Endothelial cell of umbilical vein (primary cell): Measurements from ENCODE around the gene SLC9A2. TPM values are rescaled to one million over a fixed set of nuclear protein-coding genes. Genes with fewer than 3 reads are reported as not detected.

ENCODE experiments used
- BruUV-seq: library from RNA; stranded (reverse); fragments of 400-500 nt; replicated peaks from 2 replicates; lab custom pipeline; 2021; lab: Mats Ljungman, UMichigan
- CTCF ChIA-PET: fragments of 300-600, 350-600 bp; sonication (Branson Sonifier 250); formaldehyde crosslinking; loops from one replicate; lab custom pipeline; 2021; ENCODE audit warnings: antibody characterized with exemption, inconsistent platforms; lab: Charles Lee
- POLR2A ChIA-PET: fragments of 300-600, 350-600 bp; sonication (Branson Sonifier 250); formaldehyde crosslinking; loops from one replicate; lab custom pipeline; 2021; ENCODE audit warnings: antibody characterized with exemption, inconsistent platforms; lab: Charles Lee
- DNase-seq: peaks from one replicate; pipeline ENCODE4 v3.0.0-alpha.2; 2011; ENCODE audit warnings: low read depth, low spot score
- FAIRE-seq: peaks from 2 replicates; lab custom pipeline; 2011; peaks lifted over from hg19 to GRCh38; lab: Jason Lieb, UNC
- H2AFZ ChIP-seq: 2 replicates; pipeline ENCODE4 v1.6.0; 2012; ENCODE audit warnings: low read depth, low read length, control low read depth, inconsistent platforms
- H3K27ac ChIP-seq: 2 replicates; pipeline ENCODE4 v1.5.1; 2011; ENCODE audit warnings: low read depth, mild to moderate bottlenecking, control low read depth, low read length, moderate library complexity; ENCODE audit not compliant: insufficient read depth
- H3K27me3 ChIP-seq, 2 experiments: 2 replicates each; pipeline versions ENCODE4 v1.6.0 to v1.6.1; 2011; ENCODE audit warnings: low read length in 2 of 2, mixed read lengths in 1 of 2; ENCODE audit not compliant: control insufficient read depth in 2 of 2, insufficient read depth in 2 of 2
- H3K36me3 ChIP-seq, 2 experiments: 2 replicates in 1 of 2; 3 replicates in 1 of 2; pipeline ENCODE4 v1.5.1; 2011; ENCODE audit warnings: low read length in 2 of 2, mild to moderate bottlenecking in 1 of 2, moderate library complexity in 1 of 2; ENCODE audit not compliant: control insufficient read depth in 2 of 2, insufficient read depth in 2 of 2; ENCODE audit errors: extremely low read depth in 1 of 2
- H3K4me1 ChIP-seq: 3 replicates; pipeline ENCODE4 v1.5.1; 2011; ENCODE audit warnings: mild to moderate bottlenecking, low read length; ENCODE audit not compliant: control insufficient read depth, insufficient read depth; ENCODE audit errors: extremely low read depth
- H3K4me2 ChIP-seq: 2 replicates; pipeline ENCODE4 v1.6.1; 2011; ENCODE audit warnings: low read length, control low read depth, mixed read lengths; ENCODE audit not compliant: insufficient read depth
- H3K4me3 ChIP-seq, 3 experiments: fragments of 200-600 bp in 1 of 3; sonication (generic), shearing (Covaris generic) in 1 of 3; replicated peaks in 1 of 3; 2 replicates each; pipeline ENCODE4 v1.5.1; 2011 to 2016; ENCODE audit warnings: control low read depth in 3 of 3, low read length in 3 of 3, mild to moderate bottlenecking in 2 of 3, inconsistent platforms in 1 of 3, low read depth in 1 of 3, moderate library complexity in 1 of 3; ENCODE audit not compliant: insufficient read depth in 1 of 3
- H3K79me2 ChIP-seq: 2 replicates; pipeline ENCODE4 v1.6.0; 2012; ENCODE audit warnings: low read length, inconsistent platforms; ENCODE audit not compliant: control insufficient read depth, insufficient read depth
- H3K9ac ChIP-seq: replicated peaks from 2 replicates; pipeline ENCODE3; 2011; ENCODE audit warnings: low read length, control low read depth; ENCODE audit not compliant: insufficient read depth; ENCODE audit errors: extremely low read depth
- H3K9me1 ChIP-seq: replicated peaks from 3 replicates; pipeline ENCODE4 v1.6.0; 2011; ENCODE audit warnings: mild to moderate bottlenecking, low read length; ENCODE audit not compliant: control insufficient read depth, insufficient read depth; ENCODE audit errors: extremely low read depth
- H3K9me3 ChIP-seq: replicated peaks from 2 replicates; pipeline ENCODE4 v1.5.1; 2012; ENCODE audit warnings: low read length, inconsistent platforms; ENCODE audit not compliant: control insufficient read depth, insufficient read depth
- H4K20me1 ChIP-seq: replicated peaks from 2 replicates; pipeline ENCODE3; 2011; ENCODE audit warnings: mild to moderate bottlenecking, low read length; ENCODE audit not compliant: control insufficient read depth, insufficient read depth; ENCODE audit errors: extremely low read depth
- EZH2 ChIP-seq: IDR thresholded peaks from 2 replicates; pipeline ENCODE4 v1.6.1; 2012; ENCODE audit warnings: borderline replicate concordance, low read depth, mild to moderate bottlenecking, moderate library complexity, low read length, inconsistent platforms; ENCODE audit not compliant: severe bottlenecking
- FOS ChIP-seq: IDR thresholded peaks from 2 replicates; pipeline ENCODE4 v1.6.1; 2011; ENCODE audit warnings: mild to moderate bottlenecking, low read length, moderate library complexity, borderline replicate concordance; ENCODE audit not compliant: insufficient read depth
- GATA2 ChIP-seq: IDR thresholded peaks from 2 replicates; pipeline ENCODE4 v1.7.0; 2011; ENCODE audit warnings: low read depth, mild to moderate bottlenecking, moderate library complexity, mixed read lengths, low read length; ENCODE audit not compliant: insufficient read length, insufficient read depth
- JUN ChIP-seq: IDR thresholded peaks from 2 replicates; pipeline ENCODE4 v1.6.1; 2011; ENCODE audit warnings: borderline replicate concordance, low read depth; ENCODE audit not compliant: insufficient read length, insufficient read depth
- MYC ChIP-seq: IDR thresholded peaks from one replicate; pipeline ENCODE4 v1.6.1; 2011; ENCODE audit warnings: mild to moderate bottlenecking, low read depth, low read length
- POLR2A ChIP-seq: IDR thresholded peaks from 2 replicates; pipeline ENCODE4 v1.6.1; 2012; ENCODE audit warnings: low read depth, mild to moderate bottlenecking, control low read depth, low read length
- POLR2AphosphoS5 ChIP-seq: IDR thresholded peaks from 2 replicates; pipeline ENCODE4 v1.6.1; 2012; ENCODE audit warnings: low read depth, mild to moderate bottlenecking, control low read depth, low read length, moderate library complexity; ENCODE audit not compliant: insufficient read depth
- dilution Hi-C: fragments of 300-500 bp; cut with MboI; formaldehyde crosslinking; loops from one replicate; pipeline ENCODE4 v1.15.0; 2019; ENCODE audit warnings: low sequenced_read_pairs; ENCODE audit not compliant: extremely low pct_ligation_motif_present
- intact Hi-C: fragments of 100-400 bp; cut with micrococcal nuclease; formaldehyde crosslinking; loops from one replicate; pipeline ENCODE4 v1.10.0; 2022
- polyA plus RNA-seq, 4 experiments: library from polyadenylated mRNA; depleted of rRNA in 3 of 4; stranded (reverse) in 3 of 4; unstranded in 1 of 4; fragments of >200 nt; gene quantifications; 2 replicates each; pipeline versions ENCODE4 v1.2.1 to v1.2.3, GENCODE V29; 2011 to 2012; ENCODE audit warnings: missing spikeins in 1 of 4
- total RNA-seq: library from RNA; stranded (reverse); gene quantifications from 2 replicates; pipeline ENCODE4 v1.2.3, GENCODE V29; 2021
- TF ChIP-seq, protein P1 (sequence below): IDR thresholded peaks from 2 replicates; pipeline ENCODE4 v1.6.1; 2011; ENCODE audit not compliant: insufficient read depth, insufficient read length
- TF ChIP-seq, protein P2 (sequence below), 2 donors: IDR thresholded peaks; 1 replicate in 1 of 2; 2 replicates in 1 of 2; pipeline ENCODE4 v1.5.1; 2011; ENCODE audit warnings: low read length in 2 of 2, mild to moderate bottlenecking in 2 of 2, moderate library complexity in 2 of 2, control low read depth in 1 of 2, inconsistent platforms in 1 of 2, low read depth in 1 of 2; ENCODE audit not compliant: insufficient read depth in 1 of 2; ENCODE audit errors: extremely low read depth in 1 of 2

SLC9A2 gene
- total and polyA plus RNA-seq, 2 donors (not counting 3 experiments of a cell fraction or from before 2014, with no cell fraction given), result 0.03 TPM; not detected in 1

DNA sequence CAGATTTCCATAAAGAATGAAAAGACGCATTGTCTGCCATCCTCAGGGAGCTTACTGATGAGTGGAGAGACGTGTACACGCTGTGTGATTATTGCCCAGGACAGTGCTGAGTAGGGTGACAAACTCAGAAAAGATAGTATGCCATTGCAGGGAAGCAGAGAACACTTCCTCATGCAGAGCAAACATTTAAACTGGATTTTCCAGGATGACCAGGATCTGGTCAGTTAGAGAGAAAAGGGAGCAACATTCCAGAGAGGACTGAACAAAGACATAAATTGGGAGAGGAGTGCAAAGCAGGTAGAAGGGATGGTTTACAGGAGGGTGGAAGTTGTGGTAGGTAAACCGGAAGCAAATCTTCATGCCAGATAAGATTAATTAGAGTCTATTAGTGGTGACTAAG lies 2.3 kb downstream of the SLC9A2 start:
- no peak overlapping the region for H2AFZ ChIP-seq
- no peak overlapping the region for H3K4me3 ChIP-seq
- dilution Hi-C loops, result no loop called here
- no peaks in the 10 kb centered on the region for H3K9me3 ChIP-seq
- intact Hi-C loops, result no loop called here
- H3K4me1 ChIP-seq, result peaks cover 2% of the 10 kb centered on the region
- TF ChIP-seq POLR2AphosphoS5, result no peak
- TF ChIP-seq FOS, result no peak
- TF ChIP-seq, protein P1, sequence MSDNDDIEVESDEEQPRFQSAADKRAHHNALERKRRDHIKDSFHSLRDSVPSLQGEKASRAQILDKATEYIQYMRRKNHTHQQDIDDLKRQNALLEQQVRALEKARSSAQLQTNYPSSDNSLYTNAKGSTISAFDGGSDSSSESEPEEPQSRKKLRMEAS, result no peak
- TF ChIP-seq GATA2, result no peak
- no peak for TF ChIP-seq EZH2
- no peak for TF ChIP-seq JUN
- no peak for TF ChIP-seq MYC
- TF ChIP-seq, protein P2, sequence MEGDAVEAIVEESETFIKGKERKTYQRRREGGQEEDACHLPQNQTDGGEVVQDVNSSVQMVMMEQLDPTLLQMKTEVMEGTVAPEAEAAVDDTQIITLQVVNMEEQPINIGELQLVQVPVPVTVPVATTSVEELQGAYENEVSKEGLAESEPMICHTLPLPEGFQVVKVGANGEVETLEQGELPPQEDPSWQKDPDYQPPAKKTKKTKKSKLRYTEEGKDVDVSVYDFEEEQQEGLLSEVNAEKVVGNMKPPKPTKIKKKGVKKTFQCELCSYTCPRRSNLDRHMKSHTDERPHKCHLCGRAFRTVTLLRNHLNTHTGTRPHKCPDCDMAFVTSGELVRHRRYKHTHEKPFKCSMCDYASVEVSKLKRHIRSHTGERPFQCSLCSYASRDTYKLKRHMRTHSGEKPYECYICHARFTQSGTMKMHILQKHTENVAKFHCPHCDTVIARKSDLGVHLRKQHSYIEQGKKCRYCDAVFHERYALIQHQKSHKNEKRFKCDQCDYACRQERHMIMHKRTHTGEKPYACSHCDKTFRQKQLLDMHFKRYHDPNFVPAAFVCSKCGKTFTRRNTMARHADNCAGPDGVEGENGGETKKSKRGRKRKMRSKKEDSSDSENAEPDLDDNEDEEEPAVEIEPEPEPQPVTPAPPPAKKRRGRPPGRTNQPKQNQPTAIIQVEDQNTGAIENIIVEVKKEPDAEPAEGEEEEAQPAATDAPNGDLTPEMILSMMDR (IDR thresholded peaks at IDR 0.05; ENCODE audit: extremely low read depth in 1 of 2, insufficient read depth in 1 of 2, low read depth in 1 of 2, low read length in 2 of 2), result no peak
- no peak for TF ChIP-seq POLR2A
- POLR2A ChIA-PET, result no interaction called here
- DNase-seq, result no peak
- H3K9me1 ChIP-seq, result no peaks in the 10 kb centered on the region
- H3K79me2 ChIP-seq, result no peaks in the 10 kb centered on the region
- no peak overlapping the region for H3K4me2 ChIP-seq
- no peak overlapping the region for H3K27ac ChIP-seq
- peaks cover 40 to 50% of the 10 kb centered on the region in 2 experiments for H3K27me3 ChIP-seq
- H3K36me3 ChIP-seq, result no peaks in the 10 kb centered on the region
- no peaks in the 10 kb centered on the region for H4K20me1 ChIP-seq
- FAIRE-seq, result no peak
- CTCF ChIA-PET, result no interaction called here
- BruUV-seq, result no TSS peak
- no peak overlapping the region for H3K9ac ChIP-seq
